ENCODE results near the gene NINL.

DNA sequence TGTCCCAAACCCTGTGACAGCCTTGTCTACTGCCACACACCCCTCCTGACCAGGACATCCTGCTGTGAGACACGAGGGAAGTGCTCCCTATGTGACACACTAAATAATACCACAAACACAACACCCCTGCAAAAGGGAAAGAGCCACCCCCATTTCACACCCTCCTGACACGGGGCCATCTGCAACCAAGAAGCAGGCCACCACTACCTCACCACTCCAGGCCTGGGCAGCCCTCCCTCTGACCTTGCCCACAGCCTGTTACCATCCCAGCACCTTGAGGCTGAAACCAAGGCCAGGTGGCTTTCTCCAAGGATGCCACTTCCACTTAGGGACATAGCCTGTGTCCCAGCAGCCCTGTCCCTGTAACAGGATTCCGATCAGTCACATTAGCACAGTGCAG is 68.2 kb downstream of the NINL start:
- TF ChIP-seq SPI1 (IDR thresholded peaks at IDR 0.05; ENCODE audit: borderline replicate concordance, low read depth), result no peak
- TF ChIP-seq CTCF (IDR thresholded peaks at IDR 0.05; ENCODE audit: insufficient read depth, low read length), result no peak
- no peak for TF ChIP-seq POLR2AphosphoS5 (IDR thresholded peaks at IDR 0.05; ENCODE audit: low read depth)
- TF ChIP-seq GABPA (IDR thresholded peaks at IDR 0.05; ENCODE audit: low read depth), result no peak
- no peak for TF ChIP-seq REST (IDR thresholded peaks at IDR 0.05; ENCODE audit: insufficient replicate concordance, low read depth)

Measured in HL-60 (cell line).